Adrenal gland (tissue), 12 donors: Measurements from ENCODE around the gene AXIN1. TPM values are rescaled to one million over a fixed set of nuclear protein-coding genes. Genes with fewer than 3 reads are reported as not detected.

Experiments used
- DNase-seq, 7 donors: peaks; one replicate each; pipeline ENCODE4 v3.0.0-alpha.2; 2019 to 2020
- H3K27ac ChIP-seq, 5 donors: fragments of 200-600 bp; sonication (generic) in 4 of 5; 1 replicate in 3 of 5; 2 replicates in 2 of 5; pipeline versions ENCODE4 v1.5.1 to v1.8.0; 2016 to 2020; ENCODE audit warnings: mild to moderate bottlenecking in 1 of 5
- H3K27me3 ChIP-seq: fragments of 200-600 bp; 2 replicates; pipeline ENCODE4 v1.8.0; 2021
- H3K36me3 ChIP-seq, 2 donors: fragments of 200-600 bp; replicated peaks in 1 of 2; 1 replicate in 1 of 2; 2 replicates in 1 of 2; pipeline versions ENCODE4 v1.5.1 to v1.8.0; 2018 to 2022
- H3K4me1 ChIP-seq, 2 donors: fragments of 200-600 bp; replicated peaks in 1 of 2; 1 replicate in 1 of 2; 2 replicates in 1 of 2; pipeline versions ENCODE4 v1.5.1 to v1.8.0; 2018 to 2021
- H3K4me3 ChIP-seq, 4 donors: fragments of 200-600 bp; sonication (generic) in 3 of 4; one replicate each; pipeline ENCODE4 v1.5.1; 2016 to 2018
- H3K9me3 ChIP-seq, 3 donors: fragments of 200-600 bp; sonication (generic) in 1 of 3; replicated peaks in 1 of 3; 1 replicate in 2 of 3; 2 replicates in 1 of 3; pipeline versions ENCODE4 v1.5.1 to v1.8.0; 2016 to 2021
- CTCF ChIP-seq, 6 experiments: fragments of 450-650 bp in 4 of 6; fragments of 200-600 bp in 2 of 6; sonication (generic) in 1 of 6; IDR thresholded peaks; 1 replicate in 5 of 6; 2 replicates in 1 of 6; pipeline versions ENCODE4 v1.5.1 to v1.8.0; 2016 to 2021; ENCODE audit warnings: antibody characterized with exemption in 6 of 6, mild to moderate bottlenecking in 2 of 6, moderate library complexity in 1 of 6
- POLR2A ChIP-seq, 2 donors: fragments of 450-650 bp; IDR thresholded peaks; one replicate each; pipeline ENCODE4 v1.6.1; 2017; ENCODE audit warnings: antibody characterized with exemption in 2 of 2, mild to moderate bottlenecking in 2 of 2, moderate library complexity in 1 of 2
- WGBS, 4 donors: extraction: QIAGEN DNeasy Blood & Tissue Kit in 2 of 4; methylation state at CpG; one replicate each; pipeline versions ENCODE4 v1.1.5 to v1.1.7; 2013 to 2017; 5-methylcytosine and 5-hydroxymethylcytosine counted together
- intact Hi-C, 2 donors: fragments of 100-400 bp; cut with DNase I; formaldehyde crosslinking; loops; one replicate each; pipeline versions ENCODE4 v1.14.1 to v1.15.0; 2022 to 2023
- polyA plus RNA-seq, 3 donors: library from polyadenylated mRNA; stranded (reverse); fragments of 200-250 nt in 2 of 3; fragments of 350-450 nt in 1 of 3; fragmentation: Illumina TruSeq in 1 of 3; extraction: RNeasy Lipid Tissue Mini Kit (QIAGEN cat#74804) in 1 of 3; gene quantifications; one replicate each; pipeline ENCODE4 v1.2.3, GENCODE V29; 2013 to 2014
- total RNA-seq, 9 donors: library from RNA; depleted of rRNA in 4 of 9; stranded (reverse); fragments of >200 nt in 4 of 9; fragments of 120-200 nt in 1 of 9; fragmentation: NEBNext Ultra II Directional in 1 of 9; extraction: Animal tissue kit (Norgen Biotek cat#: 25700) in 1 of 9; gene quantifications; one replicate each; pipeline versions ENCODE4 v1.1.0 to v1.2.4, GENCODE V29; 2013 to 2023
- donor health status: healthy with polysubstance abuse.
- donor health status: Bipolar disorder and iron deficiency.
- donor health status: DM: yes; HTN: yes; CAD: no.
- donor health status: DM: no; HTN: no; CAD: no.
- donor health status: DM: no; HTN: no; CAD: no.
- donor health status: DM: yes; HTN: yes; CAD: no.

The AXIN1 gene
- total and polyA plus RNA-seq, 12 donors, result 5.6 to 22.4 (median 16.2) TPM

GRCh38 chr16:287981-288920, 64.3 kb downstream of the AXIN1 start:
- intact Hi-C loops, result no loop called here
- WGBS, 4 donors, result 93 to 96% (median 95%) methylated on average over 14 to 33 of the region's 33 CpGs
- H3K4me1 ChIP-seq, result no peaks in the 10 kb centered on the region
- no peak overlapping the region for H3K4me3 ChIP-seq
- peaks cover 0 to 39% of the 10 kb centered on the region in 2 donors for H3K36me3 ChIP-seq
- no peaks in the 10 kb centered on the region for H3K27me3 ChIP-seq
- DNase-seq, result no peak
- no peak overlapping the region for H3K27ac ChIP-seq
- TF ChIP-seq POLR2A (IDR thresholded peaks at IDR 0.05), result no peak
- no peak for TF ChIP-seq CTCF (IDR thresholded peaks at IDR 0.05)
- H3K9me3 ChIP-seq, result no peaks in the 10 kb centered on the region

GRCh38 chr16:287298-287811, 65.2 kb downstream of the AXIN1 start:
- intact Hi-C loops, result no loop called here
- H3K4me3 ChIP-seq, result no peak overlapping the region
- 82 to 92% (median 84%) methylated on average over 14 to 16 of the region's 16 CpGs for WGBS, 4 donors
- no peaks in the 10 kb centered on the region for H3K9me3 ChIP-seq
- peaks cover 0 to 30% of the 10 kb centered on the region in 2 donors for H3K36me3 ChIP-seq
- no peak for TF ChIP-seq CTCF (IDR thresholded peaks at IDR 0.05)
- TF ChIP-seq POLR2A (IDR thresholded peaks at IDR 0.05), result no peak
- no peaks in the 10 kb centered on the region for H3K4me1 ChIP-seq
- no peak for DNase-seq
- H3K27ac ChIP-seq, result no peak overlapping the region
- no peaks in the 10 kb centered on the region for H3K27me3 ChIP-seq

GRCh38 chr16:286491-287297, 65.8 kb downstream of the AXIN1 start:
- no peaks in the 10 kb centered on the region for H3K9me3 ChIP-seq
- no peak overlapping the region for H3K27ac ChIP-seq
- no peak overlapping the region for H3K4me3 ChIP-seq
- no peaks in the 10 kb centered on the region for H3K27me3 ChIP-seq
- DNase-seq, result no peak
- H3K36me3 ChIP-seq, result peaks cover 0 to 25% of the 10 kb centered on the region in 2 donors
- 92 to 96% (median 93%) methylated on average over 4 to 22 of the region's 22 CpGs for WGBS, 4 donors
- intact Hi-C loops, result no loop called here
- no peak for TF ChIP-seq POLR2A (IDR thresholded peaks at IDR 0.05)
- TF ChIP-seq CTCF (IDR thresholded peaks at IDR 0.05), result no peak
- H3K4me1 ChIP-seq, result no peaks in the 10 kb centered on the region
